ENCODE measurements around the gene KCNK15.

Gene KCNK15

GRCh38 chr20:44720621-44720996 lies 25.1 kb upstream of the KCNK15 start:
- TF ChIP-seq POLR2AphosphoS5 (IDR thresholded peaks at IDR 0.05; ENCODE audit: low read depth, low read length) (no peak), TAF1 (IDR thresholded peaks at IDR 0.05; ENCODE audit: borderline replicate concordance, insufficient read depth, low read length) (no peak), FOXP2 (optimal IDR thresholded peaks at IDR 0.05; ENCODE audit: borderline replicate concordance, extremely low read depth, extremely low read length, insufficient read depth) (no peak), SIN3A (IDR thresholded peaks at IDR 0.05; ENCODE audit: borderline replicate concordance, insufficient read depth, low read length) (no peak)
- TF ChIP-seq, protein P1, sequence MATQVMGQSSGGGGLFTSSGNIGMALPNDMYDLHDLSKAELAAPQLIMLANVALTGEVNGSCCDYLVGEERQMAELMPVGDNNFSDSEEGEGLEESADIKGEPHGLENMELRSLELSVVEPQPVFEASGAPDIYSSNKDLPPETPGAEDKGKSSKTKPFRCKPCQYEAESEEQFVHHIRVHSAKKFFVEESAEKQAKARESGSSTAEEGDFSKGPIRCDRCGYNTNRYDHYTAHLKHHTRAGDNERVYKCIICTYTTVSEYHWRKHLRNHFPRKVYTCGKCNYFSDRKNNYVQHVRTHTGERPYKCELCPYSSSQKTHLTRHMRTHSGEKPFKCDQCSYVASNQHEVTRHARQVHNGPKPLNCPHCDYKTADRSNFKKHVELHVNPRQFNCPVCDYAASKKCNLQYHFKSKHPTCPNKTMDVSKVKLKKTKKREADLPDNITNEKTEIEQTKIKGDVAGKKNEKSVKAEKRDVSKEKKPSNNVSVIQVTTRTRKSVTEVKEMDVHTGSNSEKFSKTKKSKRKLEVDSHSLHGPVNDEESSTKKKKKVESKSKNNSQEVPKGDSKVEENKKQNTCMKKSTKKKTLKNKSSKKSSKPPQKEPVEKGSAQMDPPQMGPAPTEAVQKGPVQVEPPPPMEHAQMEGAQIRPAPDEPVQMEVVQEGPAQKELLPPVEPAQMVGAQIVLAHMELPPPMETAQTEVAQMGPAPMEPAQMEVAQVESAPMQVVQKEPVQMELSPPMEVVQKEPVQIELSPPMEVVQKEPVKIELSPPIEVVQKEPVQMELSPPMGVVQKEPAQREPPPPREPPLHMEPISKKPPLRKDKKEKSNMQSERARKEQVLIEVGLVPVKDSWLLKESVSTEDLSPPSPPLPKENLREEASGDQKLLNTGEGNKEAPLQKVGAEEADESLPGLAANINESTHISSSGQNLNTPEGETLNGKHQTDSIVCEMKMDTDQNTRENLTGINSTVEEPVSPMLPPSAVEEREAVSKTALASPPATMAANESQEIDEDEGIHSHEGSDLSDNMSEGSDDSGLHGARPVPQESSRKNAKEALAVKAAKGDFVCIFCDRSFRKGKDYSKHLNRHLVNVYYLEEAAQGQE (IDR thresholded peaks at IDR 0.05; ENCODE audit: insufficient read depth in 1 of 2, low read depth in 2 of 2, low read length in 2 of 2) = no peak

GRCh38 chr20:44720997-44721784 lies 24.5 kb upstream of the KCNK15 start:
- TF ChIP-seq SIN3A (IDR thresholded peaks at IDR 0.05; ENCODE audit: borderline replicate concordance, insufficient read depth, low read length) (no peak), FOXP2 (optimal IDR thresholded peaks at IDR 0.05; ENCODE audit: borderline replicate concordance, extremely low read depth, extremely low read length, insufficient read depth) (no peak), TAF1 (IDR thresholded peaks at IDR 0.05; ENCODE audit: borderline replicate concordance, insufficient read depth, low read length) (no peak), POLR2AphosphoS5 (IDR thresholded peaks at IDR 0.05; ENCODE audit: low read depth, low read length) (no peak)
- TF ChIP-seq, protein P1 (IDR thresholded peaks at IDR 0.05; ENCODE audit: insufficient read depth in 1 of 2, low read depth in 2 of 2, low read length in 2 of 2) = no peak

- TF ChIP-seq SIN3A (IDR thresholded peaks at IDR 0.05; ENCODE audit: borderline replicate concordance, insufficient read depth, low read length) = no peak
- no peak for TF ChIP-seq FOXP2 (optimal IDR thresholded peaks at IDR 0.05; ENCODE audit: borderline replicate concordance, extremely low read depth, extremely low read length, insufficient read depth)
- TF ChIP-seq TAF1 (IDR thresholded peaks at IDR 0.05; ENCODE audit: borderline replicate concordance, insufficient read depth, low read length) = no peak
- TF ChIP-seq, protein P1 (IDR thresholded peaks at IDR 0.05; ENCODE audit: insufficient read depth in 1 of 2, low read depth in 2 of 2, low read length in 2 of 2) = no peak
- TF ChIP-seq POLR2AphosphoS5 (IDR thresholded peaks at IDR 0.05; ENCODE audit: low read depth, low read length) = no peak
These were observed 23.9 kb upstream of the KCNK15 start for GRCh38 chr20:44721785-44722054.

DNA sequence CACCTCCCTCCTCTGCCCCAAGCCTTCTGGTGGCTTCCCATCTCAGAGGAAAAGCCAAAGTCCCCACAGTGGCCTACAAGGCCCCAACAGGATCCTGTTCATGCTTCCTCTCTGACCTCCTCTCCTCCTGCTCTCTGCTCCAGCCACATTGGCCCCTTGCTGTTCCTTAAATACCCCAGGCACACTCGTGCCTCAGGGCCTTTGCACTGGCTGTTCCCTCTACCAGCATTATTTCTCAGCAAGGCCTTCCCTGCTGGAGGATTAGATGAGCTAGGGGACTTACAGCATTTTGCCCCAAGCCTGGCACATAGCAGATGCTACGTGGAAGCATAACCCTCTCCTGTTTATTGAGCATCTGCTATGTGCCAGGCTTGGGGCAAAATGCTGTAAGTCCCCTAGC lies 22.7 kb upstream of the KCNK15 start:
- TF ChIP-seq POLR2AphosphoS5 (IDR thresholded peaks at IDR 0.05; ENCODE audit: low read depth, low read length) (no peak), SIN3A (IDR thresholded peaks at IDR 0.05; ENCODE audit: borderline replicate concordance, insufficient read depth, low read length) (no peak), TAF1 (IDR thresholded peaks at IDR 0.05; ENCODE audit: borderline replicate concordance, insufficient read depth, low read length) (no peak), FOXP2 (optimal IDR thresholded peaks at IDR 0.05; ENCODE audit: borderline replicate concordance, extremely low read depth, extremely low read length, insufficient read depth) (no peak)
- TF ChIP-seq, protein P1 (IDR thresholded peaks at IDR 0.05; ENCODE audit: insufficient read depth in 1 of 2, low read depth in 2 of 2, low read length in 2 of 2) = no peak

Data from PFSK-1 (cell line).